ENCODE results near the gene OR10D3. TPM values are rescaled to one million over a fixed set of nuclear protein-coding genes. Genes with fewer than 3 reads are reported as not detected.
A peak's percentile ranks its signal among the peaks of the same experiment; 100 is the strongest.

The OR10D3 gene
- total RNA-seq, 5 donors from 2014 or later (not counting 1 experiment from before 2014, with no cell fraction given): not detected

DNA sequence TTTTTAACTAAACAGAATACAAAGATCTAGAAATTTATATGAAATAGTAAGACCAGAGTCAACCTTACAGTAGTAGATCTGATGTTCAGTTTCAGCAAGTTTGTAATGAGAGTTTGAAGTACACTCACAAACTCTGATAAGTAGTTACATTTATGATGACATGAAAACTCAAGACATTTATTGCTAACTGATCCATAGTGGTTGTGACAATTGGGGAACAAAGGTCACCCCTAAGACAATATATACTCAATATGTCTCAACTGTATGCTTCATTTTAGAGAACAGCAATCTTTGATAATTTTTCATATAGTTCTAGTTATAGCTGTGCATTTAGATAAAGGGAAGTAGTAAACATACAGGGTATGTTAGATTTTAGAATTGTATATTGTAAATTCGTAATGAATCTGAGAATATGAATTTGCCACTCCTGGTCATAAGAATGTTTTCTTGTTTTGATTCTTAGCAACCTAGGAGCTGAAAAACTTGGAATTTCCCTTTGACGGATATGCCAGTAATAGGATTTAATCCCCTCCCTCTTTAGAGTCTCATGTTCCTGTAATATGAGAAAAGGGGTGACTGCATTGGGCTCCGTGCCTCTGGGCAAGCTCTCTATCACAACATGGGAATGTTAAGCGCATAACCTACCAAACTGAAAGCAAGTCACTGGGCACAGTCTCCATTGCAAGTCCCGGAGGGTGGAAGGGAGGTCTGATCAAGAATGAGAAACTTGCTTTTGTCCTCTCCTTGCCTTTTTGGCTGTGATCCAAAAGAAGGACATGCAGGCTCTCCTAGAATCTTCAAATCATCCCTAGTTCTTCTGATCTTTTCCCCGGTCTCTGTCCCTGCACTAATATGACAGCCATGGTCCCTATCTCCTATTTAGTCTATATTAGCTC lies 11.4 kb downstream of the OR10D3 start:
- Mint-ChIP-seq H3K4me1 (no peaks in the 10 kb centered on the region), H3K36me3 (no peaks in the 10 kb centered on the region), H3K27me3 (peaks cover 12 to 25% of the 10 kb centered on the region in 2 donors), H3K4me3 (no peak overlapping the region), H3K9me3 (no peaks in the 10 kb centered on the region), H3K27ac (no peak overlapping the region)
- POLR2A ChIA-PET: no interaction called here
- WGBS (ENCODE audit: insufficient coverage): 100% methylated on average over 1 of the region's 6 CpGs
- no peaks in the 10 kb centered on the region for H3K27me3 ChIP-seq (replicated peaks in 1 of 2; ENCODE audit: control insufficient read depth in 2 of 2, extremely low read depth in 1 of 2, insufficient read depth in 2 of 2, low read length in 1 of 2)
- CTCF ChIA-PET: interaction anchor here (0.6 to 2.7 kb wide), 8 partner anchors 13 to 127 kb away, joined by 3 to 14 read pairs (median 3); no protein-coding TSS in a partner anchor
- no peak overlapping the region for H3K4me3 ChIP-seq (ENCODE audit: control insufficient read depth in 1 of 2, extremely low read depth in 1 of 2, low read length in 1 of 2)
- H3K9me3 ChIP-seq: no peaks in the 10 kb centered on the region
- no peak overlapping the region for H3K27ac ChIP-seq (ENCODE audit: low read length)
- DNase-seq (no peak), ATAC-seq (replicated peaks in 1 of 4) (no peak)
- no peaks in the 10 kb centered on the region for H3K36me3 ChIP-seq (ENCODE audit: control insufficient read depth in 2 of 2, extremely low read depth in 1 of 2, insufficient read depth in 1 of 2, low read length in 1 of 2)
- no peaks in the 10 kb centered on the region for H3K4me1 ChIP-seq (ENCODE audit: control insufficient read depth in 1 of 2, extremely low read depth in 1 of 2, insufficient read depth in 2 of 2, low read length in 2 of 2)

DNA sequence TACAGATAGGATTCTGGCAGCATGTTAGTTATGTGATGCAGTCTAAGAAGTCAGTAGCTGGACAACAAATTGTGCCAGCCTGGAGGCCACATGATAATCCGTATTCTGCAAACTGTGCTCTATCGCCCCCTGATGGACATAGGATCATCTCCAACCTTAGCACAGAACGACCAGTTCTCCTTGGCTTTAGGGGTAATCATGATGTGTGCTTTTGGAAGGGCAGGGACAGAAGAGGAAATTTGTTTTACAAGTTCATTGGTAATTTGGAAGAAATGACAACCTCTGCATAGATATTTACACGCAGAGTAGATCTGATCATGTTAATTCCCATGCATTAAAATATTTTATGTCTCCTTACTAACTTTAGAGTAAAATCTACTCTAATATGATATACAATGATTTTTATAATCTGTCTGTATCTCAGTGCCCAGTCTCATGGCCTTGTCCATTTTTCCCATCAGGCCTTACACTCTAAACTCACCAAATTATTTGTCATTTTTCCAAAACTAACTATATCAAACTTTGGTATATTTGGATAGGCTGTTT lies 12.1 kb downstream of the OR10D3 start:
- WGBS (ENCODE audit: insufficient coverage): 60% methylated on average over 1 of the region's 4 CpGs
- POLR2A ChIA-PET: no interaction called here
- Histone ChIP-seq H3K4me3 (ENCODE audit: control insufficient read depth in 1 of 2, extremely low read depth in 1 of 2, low read length in 1 of 2) (no peak overlapping the region), H3K36me3 (ENCODE audit: control insufficient read depth in 2 of 2, extremely low read depth in 1 of 2, insufficient read depth in 1 of 2, low read length in 1 of 2) (no peaks in the 10 kb centered on the region), H3K27me3 (replicated peaks in 1 of 2; ENCODE audit: control insufficient read depth in 2 of 2, extremely low read depth in 1 of 2, insufficient read depth in 2 of 2, low read length in 1 of 2) (no peaks in the 10 kb centered on the region), H3K27ac (ENCODE audit: low read length) (no peak overlapping the region), H3K4me1 (ENCODE audit: control insufficient read depth in 1 of 2, extremely low read depth in 1 of 2, insufficient read depth in 2 of 2, low read length in 2 of 2) (no peaks in the 10 kb centered on the region), H3K9me3 (no peaks in the 10 kb centered on the region)
- H3K9me3 Mint-ChIP-seq: no peaks in the 10 kb centered on the region
- no peaks in the 10 kb centered on the region for H3K36me3 Mint-ChIP-seq
- H3K4me3 Mint-ChIP-seq: no peak overlapping the region
- peak in 19 of 35 experiments; percentile 4 to 59 (median 14) for DNase-seq
- peaks cover 9 to 21% of the 10 kb centered on the region in 2 donors for H3K27me3 Mint-ChIP-seq
- H3K27ac Mint-ChIP-seq: no peak overlapping the region
- no peaks in the 10 kb centered on the region for H3K4me1 Mint-ChIP-seq
- peak in 1 of 4 experiments; percentile 40 for ATAC-seq (replicated peaks in 1 of 4)
- CTCF ChIA-PET: interaction anchor here (0.6 to 2.7 kb wide), 7 partner anchors 12 to 126 kb away, joined by 3 to 14 read pairs (median 3); no protein-coding TSS in a partner anchor

DNA sequence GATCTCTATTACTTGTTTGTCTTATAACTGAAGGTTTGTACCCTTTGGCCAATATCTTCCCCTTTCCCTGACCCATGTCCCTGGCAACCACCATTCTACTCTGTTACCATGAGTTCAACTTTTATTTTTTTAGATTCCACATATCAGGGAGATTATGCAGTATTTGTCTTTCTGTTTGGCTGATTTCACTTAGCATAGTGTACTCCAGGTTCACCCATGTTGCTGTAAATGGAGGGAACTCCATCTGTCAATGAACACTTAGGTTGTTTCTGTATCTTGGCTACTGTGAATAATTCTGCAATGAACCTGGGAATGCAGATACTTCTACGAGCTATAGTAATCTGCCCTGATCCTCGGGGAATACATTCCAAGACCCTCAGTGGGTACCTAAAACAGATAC lies 14.9 kb downstream of the OR10D3 start:
- ATAC-seq (replicated peaks in 1 of 4): no peak
- no CpG with 5 or more reads among the region's 2 CpGs for WGBS (ENCODE audit: insufficient coverage)
- no peak overlapping the region for H3K4me3 Mint-ChIP-seq

DNA sequence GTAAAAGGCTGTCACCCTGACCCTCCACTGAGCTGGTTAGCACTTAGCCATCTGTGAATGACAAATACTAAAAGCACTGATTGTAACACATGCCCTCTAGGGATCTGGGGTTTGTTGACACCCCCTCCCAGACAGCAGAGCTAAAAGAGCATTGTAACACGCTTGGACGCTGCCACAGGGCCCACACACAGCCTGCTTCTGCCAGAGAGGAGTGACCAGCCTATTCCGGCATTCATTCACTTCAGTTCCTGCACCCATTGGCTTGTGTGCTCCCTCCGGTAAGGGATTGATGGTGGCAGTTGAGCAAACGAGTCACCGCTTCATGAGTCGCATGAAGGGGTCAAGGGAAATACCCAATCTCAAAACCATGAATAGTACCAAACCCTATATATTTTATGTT lies 15.8 kb downstream of the OR10D3 start:
- Histone ChIP-seq H3K36me3 (ENCODE audit: control insufficient read depth in 2 of 2, extremely low read depth in 1 of 2, insufficient read depth in 1 of 2, low read length in 1 of 2) (no peaks in the 10 kb centered on the region), H3K27ac (ENCODE audit: low read length) (no peak overlapping the region), H3K27me3 (replicated peaks in 1 of 2; ENCODE audit: control insufficient read depth in 2 of 2, extremely low read depth in 1 of 2, insufficient read depth in 2 of 2, low read length in 1 of 2) (peaks cover 0 to 4% of the 10 kb centered on the region in 2 experiments), H3K4me3 (ENCODE audit: control insufficient read depth in 1 of 2, extremely low read depth in 1 of 2, low read length in 1 of 2) (no peak overlapping the region), H3K4me1 (ENCODE audit: control insufficient read depth in 1 of 2, extremely low read depth in 1 of 2, insufficient read depth in 2 of 2, low read length in 2 of 2) (no peaks in the 10 kb centered on the region), H3K9me3 (no peaks in the 10 kb centered on the region)
- no peak for DNase-seq
- ChIA-PET POLR2A (no interaction called here), CTCF (no interaction called here)
- H3K27ac Mint-ChIP-seq: no peak overlapping the region
- 88% methylated on average over 3 of the region's 7 CpGs for WGBS (ENCODE audit: insufficient coverage)
- H3K9me3 Mint-ChIP-seq: no peaks in the 10 kb centered on the region
- peaks cover 2 to 9% of the 10 kb centered on the region in 2 donors for H3K27me3 Mint-ChIP-seq
- ATAC-seq (replicated peaks in 1 of 4): no peak
- H3K4me1 Mint-ChIP-seq: no peaks in the 10 kb centered on the region
- no peaks in the 10 kb centered on the region for H3K36me3 Mint-ChIP-seq
- no peak overlapping the region for H3K4me3 Mint-ChIP-seq

More for the DNA sequence above, 14.9 kb downstream of the OR10D3 start:
- Mint-ChIP-seq H3K27me3 (peaks cover 2 to 9% of the 10 kb centered on the region in 2 donors), H3K36me3 (no peaks in the 10 kb centered on the region), H3K27ac (no peak overlapping the region), H3K9me3 (no peaks in the 10 kb centered on the region), H3K4me1 (no peaks in the 10 kb centered on the region)
- no peak for DNase-seq
- H3K4me1 ChIP-seq (ENCODE audit: control insufficient read depth in 1 of 2, extremely low read depth in 1 of 2, insufficient read depth in 2 of 2, low read length in 2 of 2): no peaks in the 10 kb centered on the region
- POLR2A ChIA-PET: no interaction called here
- H3K4me3 ChIP-seq (ENCODE audit: control insufficient read depth in 1 of 2, extremely low read depth in 1 of 2, low read length in 1 of 2): no peak overlapping the region
- no peak overlapping the region for H3K27ac ChIP-seq (ENCODE audit: low read length)
- no peaks in the 10 kb centered on the region for H3K36me3 ChIP-seq (ENCODE audit: control insufficient read depth in 2 of 2, extremely low read depth in 1 of 2, insufficient read depth in 1 of 2, low read length in 1 of 2)
- CTCF ChIA-PET: no interaction called here
- peaks cover 0 to 4% of the 10 kb centered on the region in 2 experiments for H3K27me3 ChIP-seq (replicated peaks in 1 of 2; ENCODE audit: control insufficient read depth in 2 of 2, extremely low read depth in 1 of 2, insufficient read depth in 2 of 2, low read length in 1 of 2)
- no peaks in the 10 kb centered on the region for H3K9me3 ChIP-seq

DNA sequence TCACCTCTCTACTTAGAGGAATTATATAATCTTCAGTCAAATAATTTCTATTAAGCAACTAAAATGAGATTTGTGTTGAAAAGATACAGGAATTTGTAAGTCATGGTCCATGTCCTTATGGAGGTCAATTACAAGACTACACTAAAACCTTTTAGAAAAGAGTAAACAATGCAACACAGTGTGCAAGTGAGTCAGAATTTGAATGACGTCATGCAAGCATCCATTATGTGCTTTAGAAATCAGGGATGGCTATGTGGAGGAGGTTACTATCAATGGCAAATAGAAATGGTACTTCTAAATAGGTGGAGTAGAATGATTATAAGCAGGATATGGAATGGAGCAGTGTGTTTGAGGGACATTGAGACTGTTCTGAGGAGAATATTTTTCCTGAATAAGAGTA lies 16.6 kb downstream of the OR10D3 start:
- H3K27ac ChIP-seq (ENCODE audit: low read length): no peak overlapping the region
- no peaks in the 10 kb centered on the region for H3K4me1 ChIP-seq (ENCODE audit: control insufficient read depth in 1 of 2, extremely low read depth in 1 of 2, insufficient read depth in 2 of 2, low read length in 2 of 2)
- H3K4me3 ChIP-seq (ENCODE audit: control insufficient read depth in 1 of 2, extremely low read depth in 1 of 2, low read length in 1 of 2): no peak overlapping the region
- Mint-ChIP-seq H3K4me1 (no peaks in the 10 kb centered on the region), H3K27me3 (peaks cover 2 to 9% of the 10 kb centered on the region in 2 donors), H3K27ac (no peak overlapping the region), H3K9me3 (no peaks in the 10 kb centered on the region), H3K36me3 (no peaks in the 10 kb centered on the region), H3K4me3 (no peak overlapping the region)
- DNase-seq: no peak
- ChIA-PET POLR2A (no interaction called here), CTCF (interaction anchor here in 1 of 2 donors (0.9 kb wide), 1 partner anchor 128 kb away, joined by 3 read pairs; no protein-coding TSS in a partner anchor)
- H3K9me3 ChIP-seq: no peaks in the 10 kb centered on the region
- ATAC-seq (replicated peaks in 1 of 4): no peak
- 67% methylated on average over 1 of the region's 1 CpG for WGBS (ENCODE audit: insufficient coverage)
- peaks cover 0 to 4% of the 10 kb centered on the region in 2 experiments for H3K27me3 ChIP-seq (replicated peaks in 1 of 2; ENCODE audit: control insufficient read depth in 2 of 2, extremely low read depth in 1 of 2, insufficient read depth in 2 of 2, low read length in 1 of 2)
- no peaks in the 10 kb centered on the region for H3K36me3 ChIP-seq (ENCODE audit: control insufficient read depth in 2 of 2, extremely low read depth in 1 of 2, insufficient read depth in 1 of 2, low read length in 1 of 2)

DNA sequence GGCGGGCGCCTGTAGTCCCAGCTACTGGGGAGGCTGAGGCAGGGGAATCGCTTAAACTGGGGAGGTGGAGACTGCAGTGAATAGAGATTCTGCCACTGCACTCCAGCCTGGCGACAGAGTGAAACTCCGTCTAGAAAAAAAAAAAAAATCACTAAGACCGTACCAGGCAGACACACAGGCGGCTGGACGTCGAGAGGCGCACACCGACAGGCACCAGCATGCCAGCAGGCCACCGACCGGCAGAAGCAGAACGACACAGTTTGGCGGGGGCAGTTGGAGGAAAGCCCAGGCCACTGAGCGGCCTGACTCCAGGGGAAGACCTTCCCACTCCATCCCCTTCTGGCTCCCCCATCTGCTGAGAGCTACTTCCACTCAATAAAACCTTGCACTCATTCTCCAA lies 17.5 kb downstream of the OR10D3 start:
- Mint-ChIP-seq H3K9me3 (no peaks in the 10 kb centered on the region), H3K4me3 (no peak overlapping the region), H3K27me3 (peaks cover 2 to 9% of the 10 kb centered on the region in 2 donors), H3K36me3 (no peaks in the 10 kb centered on the region), H3K4me1 (no peaks in the 10 kb centered on the region), H3K27ac (no peak overlapping the region)
- Histone ChIP-seq H3K27ac (ENCODE audit: low read length) (no peak overlapping the region), H3K36me3 (ENCODE audit: control insufficient read depth in 2 of 2, extremely low read depth in 1 of 2, insufficient read depth in 1 of 2, low read length in 1 of 2) (no peaks in the 10 kb centered on the region), H3K9me3 (no peaks in the 10 kb centered on the region), H3K4me3 (ENCODE audit: control insufficient read depth in 1 of 2, extremely low read depth in 1 of 2, low read length in 1 of 2) (no peak overlapping the region), H3K27me3 (replicated peaks in 1 of 2; ENCODE audit: control insufficient read depth in 2 of 2, extremely low read depth in 1 of 2, insufficient read depth in 2 of 2, low read length in 1 of 2) (peaks cover 0 to 4% of the 10 kb centered on the region in 2 experiments), H3K4me1 (ENCODE audit: control insufficient read depth in 1 of 2, extremely low read depth in 1 of 2, insufficient read depth in 2 of 2, low read length in 2 of 2) (no peaks in the 10 kb centered on the region)
- ATAC-seq (replicated peaks in 1 of 4): no peak
- CTCF ChIA-PET: no interaction called here
- no peak for DNase-seq
- WGBS (ENCODE audit: insufficient coverage): 94% methylated on average over 8 of the region's 16 CpGs
- POLR2A ChIA-PET: no interaction called here
